Stimulated activated CD8-positive, alpha-beta memory T cell treated with anti-CD3 and anti-CD28 coated beads, Interleukin-4, amount 100 ng/mL, for 1 hour (primary cell): Measurements from ENCODE around the gene ZDHHC22.

Source experiments
- DNase-seq, 2 donors: peaks; one replicate each; pipeline ENCODE4 v3.0.0-alpha.2; 2020; ENCODE audit warnings: low read depth in 2 of 2, low spot score in 1 of 2

ZDHHC22 gene

DNA sequence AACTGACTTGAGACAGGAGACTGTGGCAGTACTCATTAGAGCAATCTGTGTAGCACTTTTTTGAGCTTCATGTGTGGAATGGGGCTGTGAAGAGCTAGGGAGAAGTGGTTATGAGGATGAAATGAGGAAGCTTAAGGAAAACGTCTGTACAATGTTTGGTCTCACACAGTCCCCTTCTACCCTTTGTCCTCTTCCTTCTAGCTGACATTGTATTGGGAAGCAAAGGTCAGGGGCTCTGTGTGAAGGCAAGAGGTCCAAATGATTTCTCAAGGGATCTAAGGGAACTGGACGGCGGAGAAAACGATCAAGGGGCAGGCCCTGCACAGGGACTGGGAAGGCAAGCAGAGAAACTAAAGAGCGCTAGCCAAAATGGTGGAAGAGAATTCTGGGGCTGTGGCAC lies 56.6 kb downstream of the ZDHHC22 start:
- no peak for DNase-seq

DNA sequence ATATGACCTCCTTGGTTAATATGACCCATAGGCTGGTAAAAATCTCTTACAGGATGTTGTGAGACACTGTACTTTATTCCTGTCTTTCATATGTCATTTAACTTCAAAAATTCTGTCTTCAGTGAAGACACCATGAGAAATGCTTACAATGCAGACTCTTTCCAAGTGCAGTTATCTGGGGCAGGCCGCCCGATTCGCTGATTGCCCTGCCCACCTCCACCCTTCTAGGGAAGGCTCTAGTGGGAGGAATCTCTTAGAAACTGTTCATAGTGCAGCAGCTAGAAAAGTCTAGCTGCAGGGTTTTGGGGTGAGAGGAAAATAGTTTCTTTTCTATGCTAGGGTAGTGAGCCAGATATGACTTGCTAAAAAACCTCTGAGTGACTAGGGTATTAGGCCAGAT lies 58.5 kb downstream of the ZDHHC22 start:
- DNase-seq = no peak

DNA sequence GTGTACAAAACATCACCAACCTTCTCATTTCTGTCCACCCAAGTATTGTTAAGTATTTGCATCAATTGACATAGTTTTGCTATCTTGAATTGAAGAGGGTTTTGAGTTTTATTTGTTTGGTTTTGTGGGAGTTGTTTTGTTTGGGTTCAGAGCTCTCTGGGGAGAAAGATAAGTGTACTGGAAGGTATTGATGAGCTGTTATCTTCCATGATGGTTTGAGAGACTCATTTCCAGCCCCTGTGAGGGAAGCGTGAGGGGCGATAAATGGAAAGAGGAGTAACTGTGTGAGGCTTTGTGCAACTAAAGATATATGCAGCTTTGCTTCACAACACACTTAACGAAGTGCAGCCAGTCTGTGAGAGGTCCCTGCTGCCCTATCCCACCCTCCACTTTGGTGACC lies 59.2 kb downstream of the ZDHHC22 start:
- DNase-seq = no peak
